ENCODE data around the gene IGFBP7. TPM values are rescaled to one million over a fixed set of nuclear protein-coding genes. Genes with fewer than 3 reads are reported as not detected.

Gene IGFBP7
- total and polyA plus RNA-seq, 2 of the 8 experiments (the other 6 are each of a cell fraction or from before 2014, with no cell fraction given), result 0.17 to 0.48 TPM

- no peak overlapping the region for H2BK15ac ChIP-seq (ENCODE audit: low read length)
- no peak overlapping the region for H4K8ac ChIP-seq (ENCODE audit: extremely low read depth, insufficient read depth, low read length)
- H3K4me2 ChIP-seq (ENCODE audit: insufficient read depth in 1 of 2, low read depth in 2 of 2, low read length in 2 of 2), result no peak overlapping the region
- DNase-seq (ENCODE audit: low read depth in 1 of 2, low spot score in 2 of 2) (no peak), FAIRE-seq (no peak)
- no peak overlapping the region for H2BK5ac ChIP-seq (ENCODE audit: low read depth, low read length)
- no peak overlapping the region for H3K18ac ChIP-seq (ENCODE audit: extremely low read depth, low read length)
- H3K4me3 ChIP-seq (ENCODE audit: extremely low read depth in 1 of 4, insufficient read depth in 2 of 4, low read depth in 3 of 4, low read length in 4 of 4), result no peak overlapping the region
- H2BK12ac ChIP-seq (ENCODE audit: low read depth, low read length), result no peak overlapping the region
- H3K27me3 ChIP-seq (replicated peaks in 1 of 4; ENCODE audit: control insufficient read depth in 3 of 4, extremely low read depth in 1 of 4, insufficient read depth in 3 of 4, low read length in 3 of 4), result no peaks in the 10 kb centered on the region
- no peaks in the 10 kb centered on the region; the same call in 1 of the 2 replicates for H3K79me1 ChIP-seq (ENCODE audit: low read depth, low read length)
- no peak overlapping the region for H2BK20ac ChIP-seq (ENCODE audit: low read length)
- no peaks in the 10 kb centered on the region for H3K79me2 ChIP-seq (ENCODE audit: control insufficient read depth in 1 of 2, insufficient read depth in 2 of 2, low read length in 2 of 2)
- H4K20me1 ChIP-seq (replicated peaks in 1 of 2; ENCODE audit: control insufficient read depth in 1 of 2, insufficient read depth in 2 of 2, low read length in 2 of 2), result peaks cover 0 to 3% of the 10 kb centered on the region in 2 experiments
- H2BK120ac ChIP-seq (replicated peaks; ENCODE audit: low read depth, low read length), result no peak overlapping the region
- H4K5ac ChIP-seq (ENCODE audit: insufficient read length, low read depth, low read length), result no peak overlapping the region
- WGBS, 2 experiments (ENCODE audit: extremely low coverage in 1 of 2, insufficient coverage in 1 of 2, insufficient read length in 1 of 2, insufficient replicate concordance in 2 of 2, low coverage in 1 of 2, low lambda C conversion rate in 2 of 2, missing lambda C conversion rate in 1 of 2), result 96% methylated on average over 5 of the region's 5 CpGs; no CpG with 5 or more reads in 1 of the 2 experiments
- no peak overlapping the region for H3K14ac ChIP-seq (ENCODE audit: insufficient read length)
- no peak overlapping the region for H3K56ac ChIP-seq (replicated peaks; ENCODE audit: insufficient read length, low read depth, low read length)
- no peaks in the 10 kb centered on the region for H3K9me3 ChIP-seq (ENCODE audit: insufficient read depth in 2 of 2, low read depth in 1 of 2, low read length in 1 of 2)
- ChIA-PET CTCF (ENCODE audit: partially characterized antibody) (interaction anchor here (0.5 to 1.1 kb wide), 2 partner anchors 16 to 61 kb away, joined by 3 to 4 read pairs; no protein-coding TSS in a partner anchor), POLR2A (ENCODE audit: partially characterized antibody) (interaction anchor here (1.6 kb wide), 1 partner anchor 21 kb away, joined by 3 read pairs; no protein-coding TSS in a partner anchor)
- no peak overlapping the region for H3K27ac ChIP-seq (ENCODE audit: low read depth, low read length)
- H4K91ac ChIP-seq (replicated peaks; ENCODE audit: insufficient read length, low read length), result no peak overlapping the region
- no peaks in the 10 kb centered on the region for H3K4me1 ChIP-seq (replicated peaks in 1 of 4; ENCODE audit: control insufficient read depth in 3 of 4, insufficient read depth in 4 of 4, low read length in 3 of 4)
- H2AFZ ChIP-seq (ENCODE audit: low read length), result no peak overlapping the region
- H3K23me2 ChIP-seq (ENCODE audit: low read depth, low read length), result no peaks in the 10 kb centered on the region
- H3K36me3 ChIP-seq (ENCODE audit: control insufficient read depth in 2 of 4, insufficient read depth in 4 of 4, low read length in 3 of 4), result peaks cover 32 to 83% (median 62%) of the 10 kb centered on the region in 4 experiments
- no peak overlapping the region for H3K4ac ChIP-seq (replicated peaks; ENCODE audit: insufficient read length, low read depth, low read length)
- no peak overlapping the region for H3K23ac ChIP-seq (ENCODE audit: insufficient read length)
- H2AK5ac ChIP-seq (ENCODE audit: low read depth, low read length), result no peak overlapping the region
- no peak for TF ChIP-seq BRCA1 (IDR thresholded peaks at IDR 0.05; ENCODE audit: low read depth, low read length)
- TF ChIP-seq, protein P1, sequence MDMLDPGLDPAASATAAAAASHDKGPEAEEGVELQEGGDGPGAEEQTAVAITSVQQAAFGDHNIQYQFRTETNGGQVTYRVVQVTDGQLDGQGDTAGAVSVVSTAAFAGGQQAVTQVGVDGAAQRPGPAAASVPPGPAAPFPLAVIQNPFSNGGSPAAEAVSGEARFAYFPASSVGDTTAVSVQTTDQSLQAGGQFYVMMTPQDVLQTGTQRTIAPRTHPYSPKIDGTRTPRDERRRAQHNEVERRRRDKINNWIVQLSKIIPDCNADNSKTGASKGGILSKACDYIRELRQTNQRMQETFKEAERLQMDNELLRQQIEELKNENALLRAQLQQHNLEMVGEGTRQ (IDR thresholded peaks at IDR 0.05; ENCODE audit: low read length), result no peak
- no peak for TF ChIP-seq POLR2A (IDR thresholded peaks at IDR 0.05; ENCODE audit: control extremely low read depth in 1 of 2, low read depth in 2 of 2, low read length in 2 of 2)
- TF ChIP-seq BCL11A (IDR thresholded peaks at IDR 0.05; ENCODE audit: low read depth in 2 of 2, low read length in 2 of 2), result no peak
- TF ChIP-seq SP2 (IDR thresholded peaks at IDR 0.05; ENCODE audit: low read length), result no peak
- H3K9ac ChIP-seq (replicated peaks in 1 of 4; ENCODE audit: extremely low read depth in 1 of 4, low read depth in 3 of 4, low read length in 3 of 4), result no peak overlapping the region
Measured at GRCh38 chr4:57020467-57021101, 89.6 kb downstream of the IGFBP7 start.
